Measurements from ENCODE around the gene ABRACL.
"Not testable (repeated sequence)": the region's sequence is repeated elsewhere in the genome, so short reads cannot be mapped to it uniquely, and the experiment has no call there.

Gene ABRACL, protein sequence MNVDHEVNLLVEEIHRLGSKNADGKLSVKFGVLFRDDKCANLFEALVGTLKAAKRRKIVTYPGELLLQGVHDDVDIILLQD

DNA sequence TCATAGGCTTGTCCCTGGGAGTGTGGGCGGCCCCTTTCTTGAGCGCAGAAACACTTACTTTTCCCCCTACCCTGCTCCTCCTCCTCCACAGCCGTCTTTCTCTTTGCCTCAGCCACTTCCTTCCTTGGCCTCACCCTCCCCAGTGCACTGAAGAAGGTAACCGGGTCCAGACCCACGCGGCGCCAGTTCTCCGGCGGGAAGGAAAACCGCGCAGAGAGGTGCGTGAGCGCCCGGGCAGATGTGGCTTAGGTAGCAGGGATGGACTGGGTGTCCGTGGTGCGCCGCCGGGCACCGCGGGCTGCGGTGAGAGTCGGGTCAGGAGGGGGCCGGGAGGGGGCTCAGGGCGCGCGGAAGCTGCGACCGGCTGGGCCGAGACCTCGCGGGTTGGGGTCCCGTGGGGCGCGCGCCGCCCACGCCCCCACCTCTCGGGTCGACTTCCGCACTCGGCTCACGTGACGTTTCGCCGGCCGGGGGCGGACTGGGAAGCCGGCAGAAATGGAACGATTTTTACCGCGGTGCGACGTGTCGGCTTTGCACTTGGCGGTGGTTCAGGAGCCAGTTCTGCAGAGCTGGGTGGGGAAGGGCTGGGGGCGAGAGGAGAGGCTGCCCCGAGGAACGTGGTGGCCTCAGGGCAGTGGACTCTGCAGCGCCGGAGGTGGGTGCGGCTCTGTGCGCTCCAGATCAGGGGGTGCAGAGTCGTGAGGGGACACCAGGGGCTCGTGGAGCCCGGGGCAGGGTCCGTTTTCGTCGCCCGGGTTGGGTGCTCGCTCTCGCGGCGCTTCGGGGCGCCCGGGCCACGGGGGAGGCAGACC is at the start of gene ABRACL:
TSS of gene ABRACL (plus strand) at position 88 of the 812 bp plus-strand sequence. CDS start 5,416 bp downstream, outside the sequence.
- peak; percentile 69 for DNase-seq (ENCODE audit: low read depth)

DNA sequence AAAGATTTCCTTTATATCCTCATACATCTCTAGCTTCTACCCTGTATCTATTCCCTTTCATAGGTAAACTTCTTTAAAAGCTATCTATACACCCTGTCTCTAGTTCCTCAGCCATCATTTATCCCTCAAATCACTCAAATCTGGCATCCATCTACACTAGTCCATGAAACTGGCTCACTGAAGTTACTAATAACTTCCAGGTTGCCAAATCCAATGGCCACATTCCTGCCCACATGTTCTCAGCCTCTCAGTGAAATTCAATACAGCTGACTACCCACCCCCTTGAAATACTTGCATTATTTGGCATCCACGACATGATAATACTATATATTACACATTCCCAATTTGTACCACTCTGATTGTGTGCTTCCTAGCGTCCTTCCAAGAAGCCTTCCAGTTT is 49.2 kb upstream of the ABRACL start:
- peak; percentile 33 for DNase-seq (ENCODE audit: low read depth)

DNA sequence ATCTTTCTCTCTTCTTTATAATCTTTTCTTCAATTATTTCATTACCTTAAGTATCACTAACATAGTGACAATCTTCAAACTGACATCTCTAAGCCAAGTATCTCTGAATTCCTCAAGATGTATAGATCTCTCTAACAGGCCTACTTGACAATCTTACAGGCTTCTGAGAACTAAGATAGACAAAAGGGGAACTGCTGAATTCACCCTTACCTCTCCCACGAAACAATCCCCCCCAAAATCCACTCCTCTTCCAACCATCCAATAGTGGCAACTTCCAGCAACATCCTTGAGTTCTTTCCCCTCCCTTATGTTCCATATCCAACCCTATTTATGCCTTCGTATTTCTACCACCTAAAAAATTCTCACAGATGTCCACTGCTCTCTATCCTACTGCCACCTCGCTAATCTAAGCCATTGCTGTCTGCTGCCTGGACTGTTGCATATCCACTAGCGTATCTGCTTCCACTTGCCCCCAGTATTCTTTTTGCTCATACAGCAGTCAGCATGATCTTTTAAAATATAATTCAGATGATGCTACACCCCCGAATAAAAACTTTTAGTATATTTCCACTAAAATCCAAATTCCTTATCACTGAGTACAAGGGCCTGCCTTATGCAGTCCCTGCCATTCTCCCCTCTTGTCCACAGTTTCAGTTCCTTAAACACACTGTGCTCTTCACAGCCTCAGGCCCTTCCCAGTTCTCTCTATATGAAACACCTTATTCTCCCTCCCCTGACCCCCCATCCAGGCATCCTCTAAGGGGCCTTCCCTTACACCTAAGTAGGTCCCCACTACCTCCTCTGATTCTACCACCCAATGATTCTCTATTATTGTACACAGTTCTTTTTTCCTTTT is 48.5 kb upstream of the ABRACL start:
- no peak for DNase-seq (ENCODE audit: low read depth)

DNA sequence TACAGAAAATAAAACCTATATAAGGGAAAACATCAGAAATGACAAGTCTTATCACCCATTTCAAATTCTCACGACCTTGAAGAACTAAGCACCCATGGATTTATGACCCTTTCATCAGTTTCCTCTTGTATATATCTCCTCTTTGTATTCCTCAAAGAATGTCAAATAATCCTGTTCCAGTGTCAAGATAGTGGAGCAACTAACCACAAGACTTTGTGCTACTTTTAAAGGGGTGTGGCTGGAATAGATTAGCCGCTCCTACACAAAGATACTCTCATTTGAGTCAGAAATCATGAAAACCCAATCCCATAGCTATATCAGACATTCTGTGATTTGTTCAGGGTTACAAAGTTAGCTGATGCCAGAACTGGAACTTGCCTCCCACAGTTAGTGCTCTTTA is 47.1 kb upstream of the ABRACL start:
- peak; percentile 51 for DNase-seq (ENCODE audit: low read depth)

DNA sequence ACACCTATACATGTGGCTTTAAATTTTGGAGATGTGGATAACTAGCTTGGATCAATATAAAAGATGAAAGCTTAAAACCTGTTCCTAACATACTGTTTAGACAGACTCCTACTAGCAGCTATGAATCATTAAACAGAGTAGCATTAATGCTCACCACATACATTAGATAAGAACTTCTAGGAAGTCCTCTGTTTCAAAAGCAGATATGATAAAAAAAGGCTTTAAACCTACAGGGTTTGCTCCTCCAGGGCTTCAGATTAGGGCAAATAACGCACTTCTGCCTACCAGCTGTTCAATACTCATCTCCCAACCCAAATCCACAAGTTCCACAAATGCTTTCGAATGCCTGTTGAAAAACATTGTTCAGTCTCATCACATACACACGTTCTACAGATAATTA is 42.0 kb upstream of the ABRACL start:
- peak; percentile 36 for DNase-seq (ENCODE audit: low read depth)

DNA sequence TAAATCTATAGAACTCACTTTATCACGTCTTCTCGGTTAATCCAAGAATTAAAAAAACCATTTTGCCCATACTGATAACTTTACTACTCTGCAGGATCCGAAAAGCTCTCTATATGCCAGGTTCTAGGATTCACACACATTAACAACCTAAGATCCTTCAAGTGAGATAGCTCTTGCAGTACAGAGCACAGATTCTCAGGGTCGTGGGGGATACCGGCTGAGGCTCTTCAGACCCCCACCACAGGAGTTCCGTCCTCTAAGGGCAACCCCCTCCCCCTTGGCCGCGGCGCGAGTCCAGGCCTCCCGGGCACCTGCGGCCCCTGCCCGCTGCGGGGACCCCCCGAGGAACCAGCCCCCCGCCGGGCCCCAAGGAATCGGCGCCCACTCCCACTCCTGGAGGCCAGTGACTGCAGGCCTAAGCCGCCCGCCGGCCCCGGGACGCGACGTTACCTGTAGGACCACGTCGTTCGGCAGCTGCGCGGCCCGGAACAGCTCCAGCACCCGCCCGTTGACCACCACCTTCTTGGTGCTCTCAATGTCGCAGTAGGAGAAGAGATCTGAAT is 41.4 kb upstream of the ABRACL start:
- DNase-seq (ENCODE audit: low read depth) = no peak

DNA sequence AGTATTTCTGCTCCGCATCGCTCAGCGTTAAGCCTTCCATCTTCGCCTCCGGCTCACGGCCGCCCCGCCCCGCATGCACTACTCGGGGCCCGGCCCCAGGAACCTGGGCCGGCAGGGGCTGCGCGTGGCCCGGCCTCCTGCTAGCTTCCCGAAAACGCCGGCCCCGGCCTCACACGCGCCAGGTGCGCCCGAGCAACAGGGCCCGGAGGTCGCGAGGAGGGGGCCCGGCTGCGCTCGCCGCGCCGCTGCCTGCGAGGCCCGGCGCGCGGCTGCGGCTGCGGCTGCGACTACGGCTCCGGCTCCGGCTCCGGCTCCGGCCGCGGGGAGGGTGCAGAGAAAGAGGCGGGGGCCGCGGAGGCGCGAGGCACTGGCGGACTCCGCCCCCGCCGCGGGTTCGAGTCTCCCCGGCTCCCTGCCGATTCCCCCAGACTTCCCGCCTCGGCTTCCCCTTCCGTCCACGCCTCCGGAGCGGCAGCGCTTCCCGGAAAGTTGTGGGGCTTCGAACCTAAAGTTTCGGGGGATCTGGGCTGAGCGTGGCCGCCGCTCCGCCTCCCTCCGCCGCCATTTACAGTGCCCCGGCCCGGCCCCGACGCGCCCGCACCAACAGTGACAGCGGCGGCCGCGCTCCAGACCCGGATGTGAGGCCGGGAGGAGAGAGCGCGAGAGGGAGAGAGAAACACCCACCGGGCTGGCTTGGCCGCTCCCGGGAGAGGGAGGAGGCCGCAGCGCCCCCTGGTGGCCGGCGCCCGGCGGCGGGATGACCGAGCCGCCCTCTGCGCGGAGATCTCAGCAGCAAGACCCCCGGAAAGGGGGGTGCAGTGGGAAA is 40.7 kb upstream of the ABRACL start, which contains the start of gene REPS1:
TSS of gene REPS1 (minus strand) at position 611 of the 826 bp plus-strand sequence. CDS start at position 40, 571 bp downstream.
- peak; percentile 86 for DNase-seq (ENCODE audit: low read depth)

DNA sequence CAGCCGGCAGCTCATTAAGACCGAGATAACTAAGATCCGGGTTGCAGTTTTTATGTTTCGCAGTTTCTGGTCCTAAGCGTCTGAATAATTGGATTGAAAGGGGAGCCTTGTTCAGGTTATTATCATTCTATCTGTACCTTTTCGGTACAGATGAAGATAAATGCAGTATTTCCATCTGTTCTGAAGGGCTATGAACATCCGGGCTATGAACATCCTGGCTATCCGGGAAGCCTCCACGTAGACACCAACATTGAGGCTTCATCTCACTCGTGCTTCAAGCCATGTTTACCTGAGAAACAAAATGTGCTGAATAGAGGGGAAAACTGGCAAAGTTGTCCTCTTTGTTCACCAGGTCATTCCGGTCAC is 40.1 kb upstream of the ABRACL start:
- DNase-seq (ENCODE audit: low read depth) = no peak

DNA sequence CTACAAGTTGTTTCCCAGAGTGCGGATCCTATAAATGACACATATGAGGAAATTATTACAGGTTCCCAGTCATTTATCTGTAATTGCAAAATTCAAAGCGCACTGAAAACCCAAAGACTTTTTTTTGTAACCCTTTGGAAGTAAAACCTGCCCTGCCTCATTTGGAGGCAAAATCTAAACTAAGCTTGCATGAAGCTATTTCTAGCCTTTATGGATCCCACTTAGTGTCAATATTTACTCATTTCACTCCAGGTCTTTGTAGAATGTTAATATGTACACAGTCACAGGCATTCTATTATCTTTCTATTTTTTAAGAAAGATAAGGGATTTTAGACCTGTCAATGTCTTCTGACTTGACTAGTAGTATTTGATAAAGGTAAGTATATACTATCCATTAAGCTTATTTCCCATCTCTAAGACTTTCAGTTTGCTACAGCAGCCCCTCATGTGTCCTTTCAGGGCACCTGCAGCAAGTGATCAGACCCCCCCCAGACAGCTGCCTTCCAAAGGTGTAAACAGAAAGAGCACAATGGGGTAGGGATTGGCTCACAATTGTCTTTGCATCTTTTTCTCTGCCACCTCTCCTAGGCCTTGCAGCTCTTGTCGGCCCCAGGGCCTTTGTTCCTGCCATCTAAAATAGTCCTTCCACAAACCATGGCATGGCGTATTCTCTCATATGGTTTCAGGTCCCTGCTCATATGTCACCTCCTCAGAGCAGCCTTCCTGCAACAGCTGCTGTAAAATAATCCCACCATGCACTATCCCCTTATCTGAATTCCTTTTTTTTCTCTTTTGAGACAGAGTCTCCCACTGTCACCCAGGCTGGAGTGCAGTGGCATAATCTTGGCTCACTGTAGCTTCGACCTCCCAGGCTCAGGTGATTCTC is 39.2 kb upstream of the ABRACL start:
- no peak for DNase-seq (ENCODE audit: low read depth)

DNA sequence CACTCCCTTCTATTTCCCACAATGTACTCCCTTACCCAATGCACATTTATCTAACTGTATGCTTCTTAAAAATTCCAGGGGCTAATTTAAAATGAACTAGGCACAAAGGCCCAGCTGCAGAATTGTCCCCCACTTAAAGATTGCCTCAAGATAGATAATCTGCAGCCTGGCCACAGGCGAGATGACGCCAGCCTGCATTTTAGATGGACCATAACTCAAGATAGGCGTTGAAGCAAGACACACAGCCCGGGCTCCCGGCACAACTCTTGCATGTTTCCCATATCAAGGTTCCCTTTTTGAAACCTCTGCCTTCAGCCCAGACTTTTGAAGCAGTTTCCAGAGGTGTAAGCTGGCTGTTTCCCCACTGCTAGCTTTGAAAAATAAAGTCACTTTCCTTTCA is 37.3 kb upstream of the ABRACL start:
- no peak for DNase-seq (ENCODE audit: low read depth)

DNA sequence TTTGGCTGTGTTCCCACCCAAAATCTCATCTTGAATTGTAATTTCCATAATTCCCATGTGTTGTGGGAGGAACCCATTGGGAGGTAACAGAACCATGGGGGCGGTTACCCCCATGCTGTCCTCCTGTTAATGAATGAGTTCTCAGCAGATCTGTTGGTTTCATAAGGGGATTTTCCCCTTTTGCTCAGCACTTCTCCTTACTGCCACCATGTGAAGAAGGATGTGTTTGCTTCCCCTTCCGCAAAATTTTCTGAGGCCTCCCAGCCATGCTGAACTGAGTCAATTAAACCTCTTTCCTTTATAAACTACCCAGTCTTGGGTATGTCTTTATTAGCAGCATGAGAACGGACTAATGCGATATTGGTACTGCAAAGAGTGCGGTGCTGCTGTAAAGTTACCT is 35.6 kb upstream of the ABRACL start:
- DNase-seq (ENCODE audit: low read depth) = not testable (repeated sequence)

DNA sequence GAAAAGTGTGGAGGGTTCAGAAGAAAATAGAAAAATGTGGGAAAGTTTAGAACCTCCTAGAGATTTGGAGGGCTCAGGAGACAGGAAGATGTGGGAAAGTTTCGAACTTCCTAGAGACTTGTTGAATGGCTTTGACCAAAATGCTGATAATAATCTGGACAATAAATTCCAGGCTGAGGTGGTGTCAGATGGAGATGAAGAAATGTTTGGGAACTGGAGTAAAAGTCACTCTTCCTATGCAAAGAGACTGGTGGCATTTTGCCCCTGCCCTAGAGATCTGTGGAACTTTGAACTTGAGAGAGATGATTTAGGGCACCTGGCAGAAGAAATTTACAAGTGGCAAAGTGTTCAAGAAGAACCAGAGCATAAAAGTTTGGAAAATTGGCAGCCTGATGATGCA is 35.1 kb upstream of the ABRACL start:
- not testable (repeated sequence) for DNase-seq (ENCODE audit: low read depth)

DNA sequence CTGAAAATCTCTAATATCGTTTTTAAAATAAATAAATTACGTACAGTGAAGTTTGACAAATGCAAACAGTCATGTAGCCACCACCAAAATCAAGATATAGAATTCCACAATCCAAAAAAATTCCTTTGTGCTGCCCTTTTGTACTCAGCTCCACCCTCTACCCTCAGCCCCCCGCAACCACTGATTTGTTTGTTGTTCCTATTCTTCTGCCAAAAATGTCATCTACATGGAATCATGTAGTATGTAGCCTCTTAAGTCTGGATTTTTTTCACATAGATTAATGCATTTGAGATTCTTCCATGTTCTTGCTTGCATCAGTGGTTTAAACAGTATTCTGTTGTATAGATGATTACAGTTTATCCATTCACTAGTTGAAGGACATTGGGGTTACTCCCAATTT is 32.0 kb upstream of the ABRACL start:
- DNase-seq (ENCODE audit: low read depth) = no peak

DNA sequence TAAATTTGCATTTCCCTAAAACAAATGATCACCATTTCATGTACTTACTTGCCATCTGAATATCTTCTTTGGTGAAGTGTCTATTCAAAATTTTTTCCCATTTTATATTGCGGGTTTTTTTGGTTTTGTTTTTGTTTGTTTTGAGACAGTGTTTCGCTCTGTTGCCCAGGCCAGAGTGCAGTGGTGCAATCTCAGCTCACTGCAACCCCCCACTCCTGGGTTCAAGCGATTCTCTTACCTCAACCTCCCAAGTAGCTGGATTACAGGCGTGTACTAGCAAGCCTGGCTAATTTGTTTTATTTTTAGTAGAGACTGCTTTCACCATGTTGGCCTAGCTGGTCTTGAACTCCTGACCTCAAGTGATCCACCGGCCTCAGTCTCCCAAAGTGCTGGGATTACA is 31.4 kb upstream of the ABRACL start:
- DNase-seq (ENCODE audit: low read depth) = no peak

DNA sequence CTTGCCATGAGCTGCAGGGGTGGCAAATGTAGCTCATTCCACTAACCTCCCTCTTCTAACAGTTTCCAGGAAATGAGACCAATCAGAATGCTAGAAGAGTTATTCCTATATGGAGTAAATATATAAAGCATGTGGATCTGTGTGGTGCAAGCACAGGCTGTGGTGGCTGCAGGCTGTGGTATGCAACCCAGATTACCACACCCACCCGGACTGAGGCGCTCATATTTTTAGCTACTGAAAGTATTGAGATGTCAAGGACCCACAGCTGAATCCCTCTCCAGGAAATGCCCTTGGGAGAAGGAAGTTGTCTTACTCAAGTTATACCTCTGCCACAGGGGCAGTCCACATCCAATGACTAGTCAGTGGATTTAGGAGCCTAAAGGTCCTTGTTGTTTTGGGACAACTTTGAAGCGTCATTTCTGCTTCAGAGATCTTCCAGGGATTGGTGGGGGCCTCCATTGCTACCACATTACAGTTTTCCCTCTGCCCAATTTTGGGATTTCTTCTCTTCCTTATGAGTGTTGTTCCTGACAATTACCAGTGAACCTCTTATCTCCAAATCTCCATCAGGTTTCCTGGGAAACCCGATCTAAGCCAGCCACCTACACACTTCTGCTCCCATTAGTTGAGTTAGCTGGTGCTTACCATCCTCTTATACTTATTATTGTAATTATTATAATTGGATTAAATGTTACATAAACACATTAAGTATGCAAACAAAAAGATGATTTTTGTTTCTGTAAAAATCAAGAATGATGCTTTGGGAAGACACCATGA is 28.4 kb upstream of the ABRACL start:
- DNase-seq (ENCODE audit: low read depth) = peak; percentile 39

DNA sequence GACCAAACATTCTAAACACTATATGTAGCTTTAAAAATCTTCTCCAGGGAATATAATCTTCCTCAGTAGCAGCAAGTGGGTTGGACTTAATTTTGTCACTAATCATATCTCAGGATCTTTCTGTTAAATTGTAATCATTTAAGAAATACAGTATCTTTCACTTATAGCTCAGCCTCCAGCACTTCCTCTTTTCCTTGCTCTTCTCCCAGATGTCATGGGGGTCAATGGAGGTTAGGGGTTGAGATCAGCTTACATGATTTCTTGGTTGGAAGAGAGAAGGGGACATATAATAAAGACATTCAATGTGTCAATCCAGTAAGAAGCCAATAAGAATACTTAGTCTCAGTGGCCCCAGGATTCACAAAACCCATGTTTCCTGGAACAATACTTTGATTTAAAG is 24.8 kb upstream of the ABRACL start:
- DNase-seq (ENCODE audit: low read depth) = no peak

DNA sequence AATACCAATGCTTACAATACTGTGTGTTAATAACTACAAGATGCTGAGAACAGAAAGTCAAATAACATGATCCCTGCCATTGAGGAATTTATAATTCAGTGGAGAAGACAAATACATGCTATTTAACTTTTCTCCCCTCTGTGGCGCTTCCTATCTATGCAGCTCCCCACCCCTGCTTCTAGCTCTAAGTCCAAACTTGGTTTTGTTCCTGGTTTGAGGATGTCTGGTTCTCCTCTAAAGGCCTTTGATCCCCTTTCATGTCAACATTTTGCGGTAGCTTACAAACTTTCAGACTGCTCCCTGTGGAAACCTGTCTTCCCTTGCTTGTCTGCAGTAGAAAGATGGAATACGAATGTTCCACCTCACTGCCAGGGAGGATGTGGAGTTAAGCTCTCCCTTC is 22.1 kb upstream of the ABRACL start:
- no peak for DNase-seq (ENCODE audit: low read depth)

DNA sequence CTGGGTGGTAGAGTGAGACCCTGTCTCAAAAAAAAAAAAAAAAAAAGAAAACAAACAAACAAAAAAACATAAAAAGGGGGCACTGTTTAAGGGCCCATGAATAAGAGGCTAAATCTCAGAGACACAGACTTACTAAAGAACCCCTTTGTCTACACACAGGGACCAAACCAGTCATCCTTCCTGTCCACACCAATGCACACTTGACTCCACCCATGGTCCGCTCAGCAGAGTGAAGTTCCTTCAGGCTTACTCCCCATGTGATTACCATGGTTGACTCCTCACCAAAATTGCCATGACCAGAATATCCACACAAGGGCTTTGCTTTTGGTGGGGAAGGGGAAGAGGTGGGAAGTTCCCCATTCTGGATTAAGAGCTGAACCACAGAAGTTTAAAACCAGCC is 21.1 kb upstream of the ABRACL start:
- no peak for DNase-seq (ENCODE audit: low read depth)

DNA sequence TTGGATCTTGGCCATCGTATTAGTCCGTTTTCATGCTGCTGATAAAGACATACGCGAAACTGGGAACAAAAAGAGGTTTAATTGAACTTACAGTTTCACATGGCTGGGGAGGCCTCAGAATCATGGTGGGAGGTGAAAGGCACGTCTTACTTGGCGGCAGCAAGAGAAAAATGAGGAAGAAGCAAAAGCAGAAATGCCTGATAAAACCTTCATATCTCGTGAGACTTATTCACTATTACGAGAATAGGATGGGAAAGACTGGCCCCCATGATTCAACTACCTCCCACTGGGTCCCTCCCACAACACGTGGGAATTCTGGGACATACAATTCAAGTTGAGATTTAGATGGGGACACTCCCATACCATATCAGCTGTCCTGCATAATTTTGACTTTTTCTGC is 20.4 kb upstream of the ABRACL start:
- no peak for DNase-seq (ENCODE audit: low read depth)

DNA sequence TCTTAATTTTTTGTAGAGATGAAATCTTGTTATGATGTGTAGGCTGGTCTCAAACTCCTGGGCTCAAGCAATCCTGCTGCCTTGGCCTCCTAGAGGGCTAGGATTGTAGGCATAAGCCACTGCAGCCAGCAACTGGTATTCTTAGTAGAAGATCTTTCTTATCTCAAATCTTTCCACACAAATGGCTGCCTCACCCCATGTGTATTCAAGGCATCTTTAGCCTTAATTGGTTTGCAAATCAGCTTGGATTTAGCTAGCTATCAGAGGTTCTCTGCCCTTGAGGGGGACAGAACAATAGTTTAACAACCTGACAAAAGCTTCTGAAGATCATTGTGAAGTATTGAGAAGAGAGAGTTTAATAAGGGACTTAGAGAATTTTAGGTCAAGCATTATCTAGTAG is 17.9 kb upstream of the ABRACL start:
- no peak for DNase-seq (ENCODE audit: low read depth)

All from iris pigment epithelial cell (primary cell).